A549 (cell line): ENCODE results near the gene HEPHL1.

ENCODE experiments used
- CEBPB ChIP-seq, 2 experiments: fragments of >200 bp in 1 of 2; sonication (Bioruptor Twin) in 1 of 2; formaldehyde crosslinking in 1 of 2; IDR thresholded peaks; 2 replicates each; pipeline ENCODE4 v1.6.1; 2012 to 2016
- EP300 ChIP-seq, 2 experiments: fragments of >200 bp; sonication (Bioruptor Twin); formaldehyde crosslinking; IDR thresholded peaks; 2 replicates in 1 of 2; 3 replicates in 1 of 2; pipeline ENCODE4 v1.6.1; 2016 to 2017
- POLR2AphosphoS2 ChIP-seq: conservative IDR thresholded peaks from 2 replicates; pipeline ENCODE4 v1.6.1; 2012; ENCODE audit warnings: low read length, improper control_type of control experiment, inconsistent platforms
- TF ChIP-seq, protein P1 (sequence below): fragments of >200 bp; sonication (Bioruptor Twin); formaldehyde crosslinking; IDR thresholded peaks from 3 replicates; pipeline ENCODE4 v1.5.1; 2016

DNA sequence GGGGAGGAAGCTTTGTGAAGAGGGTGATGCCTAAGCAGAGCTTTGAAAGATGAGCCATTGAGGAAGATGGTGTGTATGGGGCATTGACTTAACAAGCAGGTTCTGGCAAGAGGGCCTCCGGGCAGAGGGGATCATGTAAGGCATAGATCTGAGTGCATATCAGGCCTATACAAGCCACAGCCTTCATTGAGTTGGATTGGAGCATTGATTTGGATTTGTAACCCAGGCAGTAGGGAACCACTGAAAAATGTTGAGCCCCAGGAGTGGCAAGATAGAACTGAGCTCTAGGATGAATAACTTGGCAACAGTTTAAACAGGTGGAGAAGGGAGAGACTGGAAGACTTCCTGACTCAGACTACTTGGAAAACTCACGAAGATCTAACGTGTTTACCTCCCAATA lies 128.9 kb downstream of the HEPHL1 start:
- TF ChIP-seq, protein P1, sequence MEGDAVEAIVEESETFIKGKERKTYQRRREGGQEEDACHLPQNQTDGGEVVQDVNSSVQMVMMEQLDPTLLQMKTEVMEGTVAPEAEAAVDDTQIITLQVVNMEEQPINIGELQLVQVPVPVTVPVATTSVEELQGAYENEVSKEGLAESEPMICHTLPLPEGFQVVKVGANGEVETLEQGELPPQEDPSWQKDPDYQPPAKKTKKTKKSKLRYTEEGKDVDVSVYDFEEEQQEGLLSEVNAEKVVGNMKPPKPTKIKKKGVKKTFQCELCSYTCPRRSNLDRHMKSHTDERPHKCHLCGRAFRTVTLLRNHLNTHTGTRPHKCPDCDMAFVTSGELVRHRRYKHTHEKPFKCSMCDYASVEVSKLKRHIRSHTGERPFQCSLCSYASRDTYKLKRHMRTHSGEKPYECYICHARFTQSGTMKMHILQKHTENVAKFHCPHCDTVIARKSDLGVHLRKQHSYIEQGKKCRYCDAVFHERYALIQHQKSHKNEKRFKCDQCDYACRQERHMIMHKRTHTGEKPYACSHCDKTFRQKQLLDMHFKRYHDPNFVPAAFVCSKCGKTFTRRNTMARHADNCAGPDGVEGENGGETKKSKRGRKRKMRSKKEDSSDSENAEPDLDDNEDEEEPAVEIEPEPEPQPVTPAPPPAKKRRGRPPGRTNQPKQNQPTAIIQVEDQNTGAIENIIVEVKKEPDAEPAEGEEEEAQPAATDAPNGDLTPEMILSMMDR, result no peak
- TF ChIP-seq EP300 (IDR thresholded peaks at IDR 0.05) (no peak), POLR2AphosphoS2 (no peak), CEBPB (IDR thresholded peaks at IDR 0.05) (no peak)
